H1 (cell line): ENCODE measurements around the gene FOXO1. TPM values are rescaled to one million over a fixed set of nuclear protein-coding genes. Genes with fewer than 3 reads are reported as not detected.
A peak's percentile ranks its signal among the peaks of the same experiment; 100 is the strongest.

Experiments
- CTCF ChIA-PET: fragments of 300-600 bp; sonication (Branson Sonifier 250); formaldehyde crosslinking; loops from one replicate; lab custom pipeline; 2021; ENCODE audit not compliant: partially characterized antibody; lab: Charles Lee
- POLR2A ChIA-PET: fragments of 300-600 bp; sonication (Branson Sonifier 250); formaldehyde crosslinking; loops from one replicate; lab custom pipeline; 2021; ENCODE audit warnings: inconsistent platforms; ENCODE audit not compliant: partially characterized antibody; lab: Charles Lee
- DNase-seq, 2 experiments: peaks; one replicate each; pipeline versions ENCODE4 v3.0.0 to v3.0.0-alpha.2; 2010 to 2022; ENCODE audit warnings: low spot score in 2 of 2, low read depth in 1 of 2, mixed read lengths in 1 of 2
- FAIRE-seq: peaks from 2 replicates; lab custom pipeline; 2011; peaks lifted over from hg19 to GRCh38; lab: Jason Lieb, UNC
- H2AFZ ChIP-seq: 2 replicates; pipeline ENCODE4 v1.8.1; 2012; ENCODE audit warnings: low read length, inconsistent platforms
- H2AK5ac ChIP-seq: 2 replicates; pipeline ENCODE4 v1.6.1; 2013; ENCODE audit warnings: low read depth, low read length
- H2BK120ac ChIP-seq: replicated peaks from 2 replicates; pipeline ENCODE3; 2013; ENCODE audit warnings: low read depth, low read length, inconsistent platforms
- H2BK12ac ChIP-seq: 2 replicates; pipeline ENCODE4 v1.6.1; 2013; ENCODE audit warnings: low read depth, low read length
- H2BK15ac ChIP-seq: 2 replicates; pipeline ENCODE4 v1.6.1; 2013; ENCODE audit warnings: low read length
- H2BK20ac ChIP-seq: 2 replicates; pipeline ENCODE4 v1.6.1; 2013; ENCODE audit warnings: low read length
- H2BK5ac ChIP-seq: 2 replicates; pipeline ENCODE4 v1.6.1; 2013; ENCODE audit warnings: low read depth, low read length
- H3K14ac ChIP-seq: 2 replicates; pipeline ENCODE4 v1.6.1; 2013; ENCODE audit warnings: inconsistent platforms; ENCODE audit not compliant: insufficient read length
- H3K18ac ChIP-seq: 2 replicates; pipeline ENCODE4 v1.6.1; 2013; ENCODE audit warnings: low read length; ENCODE audit errors: extremely low read depth
- H3K23ac ChIP-seq: 2 replicates; pipeline ENCODE4 v1.6.1; 2013; ENCODE audit warnings: inconsistent platforms; ENCODE audit not compliant: insufficient read length
- H3K23me2 ChIP-seq: 2 replicates; pipeline ENCODE4 v1.6.1; 2013; ENCODE audit warnings: low read depth, low read length
- H3K27ac ChIP-seq: 2 replicates; pipeline ENCODE4 v1.6.1; 2011; ENCODE audit warnings: low read depth, low read length, inconsistent platforms
- H3K27me3 ChIP-seq, 4 experiments: replicated peaks in 1 of 4; 1 replicate in 1 of 4; 2 replicates in 3 of 4; pipeline versions ENCODE4 v1.6.1 to v1.8.1; 2011 to 2013; ENCODE audit warnings: low read length in 3 of 4, mild to moderate bottlenecking in 3 of 4, inconsistent platforms in 2 of 4, mixed read lengths in 2 of 4, moderate library complexity in 1 of 4; ENCODE audit not compliant: control insufficient read depth in 3 of 4, insufficient read depth in 3 of 4; ENCODE audit errors: extremely low read depth in 1 of 4
- H3K36me3 ChIP-seq, 4 experiments: 2 replicates each; pipeline versions ENCODE4 v1.6.1 to v1.8.1; 2011 to 2013; ENCODE audit warnings: mild to moderate bottlenecking in 4 of 4, low read length in 3 of 4, moderate library complexity in 2 of 4, control low read depth in 1 of 4, inconsistent platforms in 1 of 4; ENCODE audit not compliant: insufficient read depth in 4 of 4, control insufficient read depth in 2 of 4
- H3K4ac ChIP-seq: replicated peaks from 2 replicates; pipeline ENCODE3; 2013; ENCODE audit warnings: low read length, low read depth, mixed read lengths, inconsistent platforms; ENCODE audit not compliant: insufficient read length
- H3K4me1 ChIP-seq, 4 experiments: replicated peaks in 1 of 4; 1 replicate in 1 of 4; 2 replicates in 3 of 4; pipeline versions ENCODE4 v1.6.1 to v1.8.1; 2011 to 2013; ENCODE audit warnings: low read length in 3 of 4, inconsistent platforms in 2 of 4, mixed read lengths in 1 of 4; ENCODE audit not compliant: insufficient read depth in 4 of 4, control insufficient read depth in 3 of 4
- H3K4me2 ChIP-seq, 2 experiments: 2 replicates each; pipeline versions ENCODE4 v1.6.1 to v1.8.1; 2011 to 2013; ENCODE audit warnings: low read depth in 2 of 2, low read length in 2 of 2, control low read depth in 1 of 2, inconsistent platforms in 1 of 2, mild to moderate bottlenecking in 1 of 2; ENCODE audit not compliant: insufficient read depth in 1 of 2
- H3K4me3 ChIP-seq, 4 experiments: fragments of 200-600, 300-600 bp in 1 of 4; sonication (generic), shearing (Covaris generic), sonication (Bioruptor Twin) in 1 of 4; 2 replicates each; pipeline versions ENCODE4 v1.5.1 to v1.8.1; 2011 to 2016; ENCODE audit warnings: low read length in 4 of 4, low read depth in 3 of 4, control low read depth in 2 of 4, inconsistent platforms in 2 of 4, mild to moderate bottlenecking in 2 of 4, mixed read lengths in 1 of 4, moderate library complexity in 1 of 4; ENCODE audit not compliant: insufficient read depth in 2 of 4; ENCODE audit errors: extremely low read depth in 1 of 4
- H3K56ac ChIP-seq: replicated peaks from 2 replicates; pipeline ENCODE3; 2013; ENCODE audit warnings: low read depth, mild to moderate bottlenecking, mixed read lengths, low read length, inconsistent platforms; ENCODE audit not compliant: insufficient read length
- H3K79me1 ChIP-seq: 2 replicates; pipeline ENCODE4 v1.6.1; 2013; ENCODE audit warnings: low read depth, low read length, control low read depth
- H3K79me2 ChIP-seq, 2 experiments: 2 replicates each; pipeline versions ENCODE4 v1.6.1 to v1.8.1; 2012 to 2013; ENCODE audit warnings: low read length in 2 of 2, mild to moderate bottlenecking in 2 of 2, inconsistent platforms in 1 of 2; ENCODE audit not compliant: insufficient read depth in 2 of 2, control insufficient read depth in 1 of 2
- H3K9ac ChIP-seq, 4 experiments: replicated peaks in 1 of 4; 1 replicate in 1 of 4; 2 replicates in 3 of 4; pipeline versions ENCODE4 v1.6.1 to v1.8.1; 2011 to 2013; ENCODE audit warnings: low read depth in 3 of 4, low read length in 3 of 4, control low read depth in 2 of 4, mild to moderate bottlenecking in 2 of 4, moderate library complexity in 2 of 4, inconsistent platforms in 1 of 4; ENCODE audit errors: extremely low read depth in 1 of 4
- H3K9me3 ChIP-seq, 2 experiments: 2 replicates each; pipeline versions ENCODE4 v1.6.1 to v1.8.1; 2012 to 2013; ENCODE audit warnings: mild to moderate bottlenecking in 2 of 2, moderate library complexity in 2 of 2, control low read depth in 1 of 2, inconsistent platforms in 1 of 2, low read depth in 1 of 2, low read length in 1 of 2, mixed read lengths in 1 of 2; ENCODE audit not compliant: insufficient read depth in 2 of 2
- H4K20me1 ChIP-seq, 2 experiments: replicated peaks in 1 of 2; 2 replicates each; pipeline versions ENCODE3 to v1.8.1; 2011 to 2013; ENCODE audit warnings: inconsistent platforms in 2 of 2, low read length in 2 of 2, mild to moderate bottlenecking in 1 of 2; ENCODE audit not compliant: insufficient read depth in 2 of 2, control insufficient read depth in 1 of 2
- H4K5ac ChIP-seq: 2 replicates; pipeline ENCODE4 v1.6.1; 2013; ENCODE audit warnings: low read length, low read depth, mixed read lengths, inconsistent platforms; ENCODE audit not compliant: insufficient read length
- H4K8ac ChIP-seq: 2 replicates; pipeline ENCODE4 v1.8.0; 2013; ENCODE audit warnings: mild to moderate bottlenecking, moderate library complexity, low read length, inconsistent platforms; ENCODE audit not compliant: insufficient read depth; ENCODE audit errors: extremely low read depth
- H4K91ac ChIP-seq: replicated peaks from 2 replicates; pipeline ENCODE3; 2013; ENCODE audit warnings: low read length, mixed read lengths, inconsistent platforms; ENCODE audit not compliant: insufficient read length
- CEBPB ChIP-seq: IDR thresholded peaks from 2 replicates; pipeline ENCODE4 v1.6.1; 2012; ENCODE audit warnings: low read depth, low read length
- SUZ12 ChIP-seq: fragments of 200-600 bp; sonication (generic); IDR thresholded peaks from 2 replicates; pipeline ENCODE4 v1.6.1; 2012; ENCODE audit warnings: mild to moderate bottlenecking, inconsistent platforms, low read length, moderate library complexity, mixed read lengths
- WGBS, 2 experiments: shearing (Covaris generic) in 1 of 2; methylation state at CpG; one replicate each; pipeline versions ENCODE4 v1.1.6 to v1.1.7; 2013 to 2015; ENCODE audit warnings: low lambda C conversion rate in 2 of 2, mixed read lengths in 2 of 2, inconsistent platforms in 1 of 2, low coverage in 1 of 2, missing lambda C conversion rate in 1 of 2; ENCODE audit not compliant: insufficient replicate concordance in 2 of 2, insufficient coverage in 1 of 2, insufficient read length in 1 of 2; ENCODE audit errors: extremely low coverage in 1 of 2, missing lambda C conversion rate in 1 of 2; 5-methylcytosine and 5-hydroxymethylcytosine counted together
- polyA plus RNA-seq, 7 experiments: library from polyadenylated mRNA; depleted of rRNA in 3 of 7; stranded (reverse) in 5 of 7; unstranded in 2 of 7; fragments of >200 nt in 5 of 7; fragments of 200-250 nt in 2 of 7; gene quantifications; 1 replicate in 5 of 7; 2 replicates in 1 of 7; 4 replicates in 1 of 7; pipeline versions ENCODE4 v1.2.1 to v1.2.3, GENCODE V29; 2011 to 2013; ENCODE audit warnings: missing spikeins in 2 of 7, mixed read lengths in 2 of 7
- total RNA-seq: library from RNA; stranded (reverse); fragmentation: NEBNext Ultra II Directional; extraction: Animal tissue kit (Norgen Biotek cat#: 25700); gene quantifications from 2 replicates; pipeline ENCODE4 v1.2.1, GENCODE V29; 2021

FOXO1 gene
- total and polyA plus RNA-seq, 2 of the 8 experiments (the other 6 are each of a cell fraction or from before 2014, with no cell fraction given), result 35.3 to 56.9 TPM

DNA sequence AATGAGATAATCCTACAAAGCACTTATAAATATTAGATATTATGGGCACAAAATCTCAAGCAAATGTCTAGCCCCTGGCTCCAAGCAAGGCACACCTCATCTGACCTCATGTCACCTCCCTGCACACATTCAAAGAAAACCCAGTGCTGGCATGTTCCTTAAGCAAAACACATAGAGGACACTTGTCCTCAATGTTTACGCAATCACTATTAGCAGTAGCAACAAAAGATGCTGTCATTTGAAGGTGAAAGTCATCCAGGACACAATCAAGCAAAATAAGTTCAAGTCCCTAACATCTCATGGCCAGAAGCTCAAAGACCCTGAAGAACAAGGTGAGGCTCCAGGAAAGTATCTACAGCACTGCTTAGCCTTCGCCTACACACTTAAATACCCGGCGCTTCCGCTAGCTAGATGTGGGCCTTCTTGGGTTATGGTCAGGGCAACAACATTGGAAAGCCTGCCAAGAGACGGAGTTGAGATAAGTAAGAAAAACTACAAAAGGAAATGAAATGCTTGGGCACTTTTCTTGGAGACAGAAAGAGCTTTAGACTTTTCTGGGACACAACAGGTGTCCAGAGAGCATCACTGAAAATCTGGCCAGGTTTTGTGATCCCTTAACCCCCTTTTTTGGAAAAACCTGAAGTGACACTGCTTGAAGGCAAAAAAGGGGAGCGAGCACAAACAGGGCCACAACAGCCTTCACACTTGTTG is 85.7 kb downstream of the FOXO1 start:
- H2BK20ac ChIP-seq, result no peak overlapping the region
- no peak overlapping the region for H2BK15ac ChIP-seq
- peaks cover 4 to 11% of the 10 kb centered on the region in 2 experiments; a peak in 2 of 4 replicates for H3K9me3 ChIP-seq
- TF ChIP-seq CEBPB (peak; percentile 34; the same call in 1 of the 2 replicates), SUZ12 (no peak)
- no peak overlapping the region for H3K9ac ChIP-seq
- H4K8ac ChIP-seq, result no peak overlapping the region
- no peak overlapping the region for H2AFZ ChIP-seq
- H3K18ac ChIP-seq, result no peak overlapping the region
- peaks cover 22% of the 10 kb centered on the region for H3K79me1 ChIP-seq
- no peak overlapping the region for H3K27ac ChIP-seq
- no peak for DNase-seq
- H3K56ac ChIP-seq, result no peak overlapping the region
- no peak overlapping the region for H3K4me3 ChIP-seq
- ChIA-PET CTCF (interaction anchor here (1.2 to 1.3 kb wide), 2 partner anchors 10 to 54 kb away, joined by 3 to 6 read pairs; no protein-coding TSS in a partner anchor), POLR2A (interaction anchor here (1.1 to 1.4 kb wide), 3 partner anchors 9 to 16 kb away, joined by 3 to 4 read pairs (median 3); no protein-coding TSS in a partner anchor)
- H3K23ac ChIP-seq, result no peak overlapping the region
- H4K91ac ChIP-seq, result no peak overlapping the region
- no peak overlapping the region for H2BK5ac ChIP-seq
- H2AK5ac ChIP-seq, result no peak overlapping the region
- H3K4me1 ChIP-seq, result peaks cover 6 to 29% (median 20%) of the 10 kb centered on the region in 4 experiments; a peak in 6 of 7 replicates
- no peak overlapping the region for H3K4ac ChIP-seq
- H3K36me3 ChIP-seq, result peaks cover 0 to 10% (median 1%) of the 10 kb centered on the region in 4 experiments; a peak in 3 of 8 replicates
- H3K79me2 ChIP-seq, result peaks cover 40 to 99% of the 10 kb centered on the region in 2 experiments
- no peak overlapping the region for H3K4me2 ChIP-seq
- 94% methylated on average over 7 of the region's 7 CpGs; no CpG with 5 or more reads in 1 of the 2 experiments for WGBS, 2 experiments
- H3K23me2 ChIP-seq, result no peaks in the 10 kb centered on the region
- FAIRE-seq, result no peak
- no peaks in the 10 kb centered on the region for H3K27me3 ChIP-seq
- H4K5ac ChIP-seq, result no peak overlapping the region
- H2BK12ac ChIP-seq, result no peak overlapping the region
- H3K14ac ChIP-seq, result no peak overlapping the region
- peaks cover 28 to 36% of the 10 kb centered on the region in 2 experiments for H4K20me1 ChIP-seq
- H2BK120ac ChIP-seq, result no peak overlapping the region
